Activated B cell treated with CpG ODN at 0.5 μM for 24 hours (primary cell): ENCODE measurements around the gene FRMD3. TPM values are rescaled to one million over a fixed set of nuclear protein-coding genes. Genes with fewer than 3 reads are reported as not detected.

Experiments used
- ATAC-seq: fragments of 200-7000 bp; cut with Tn5 transposase; one replicate; pipeline ENCODE4 v1.10.0; 2021; ENCODE audit warnings: low read depth, mild to moderate bottlenecking, moderate library complexity
- CTCF ChIA-PET: fragments of 350-600 bp; sonication (Branson Sonifier 250); formaldehyde crosslinking; loops from one replicate; lab custom pipeline; 2021; ENCODE audit warnings: antibody characterized with exemption; lab: Charles Lee
- POLR2A ChIA-PET: fragments of 350-600 bp; sonication (Branson Sonifier 250); formaldehyde crosslinking; loops from one replicate; lab custom pipeline; 2021; ENCODE audit warnings: antibody characterized with exemption; lab: Charles Lee
- DNase-seq: peaks from one replicate; pipeline ENCODE4 v3.0.0; 2022
- H3K27ac Mint-ChIP-seq: one replicate; pipeline ENCODE4 v1.8.0; 2020; ENCODE audit warnings: mixed read lengths
- H3K27me3 Mint-ChIP-seq: one replicate; pipeline ENCODE4 v1.8.0; 2021; ENCODE audit warnings: mixed read lengths
- H3K36me3 Mint-ChIP-seq: one replicate; pipeline ENCODE4 v1.8.0; 2021; ENCODE audit warnings: low read depth, mixed read lengths
- H3K4me1 Mint-ChIP-seq: one replicate; pipeline ENCODE4 v1.8.0; 2021; ENCODE audit warnings: mixed read lengths
- H3K4me3 Mint-ChIP-seq: one replicate; pipeline ENCODE4 v1.8.0; 2020; ENCODE audit warnings: mild to moderate bottlenecking, mixed read lengths
- H3K9me3 Mint-ChIP-seq: one replicate; pipeline ENCODE4 v1.8.0; 2020; ENCODE audit warnings: mixed read lengths
- intact Hi-C: fragments of 100-400 bp; cut with micrococcal nuclease; formaldehyde crosslinking; loops from one replicate; pipeline ENCODE4 v1.15.1; 2024
- total RNA-seq: library from RNA; stranded (reverse); gene quantifications from 2 replicates; pipeline ENCODE4 v1.2.3, GENCODE V29; 2022
- TF ChIP-seq, protein P1 (sequence below): fragments of 200-600 bp; IDR thresholded peaks from one replicate; pipeline ENCODE4 v1.8.0; 2022; ENCODE audit warnings: antibody characterized with exemption, mild to moderate bottlenecking

The FRMD3 gene
- total RNA-seq, 1 donor from 2014 or later = 0.91 TPM

DNA sequence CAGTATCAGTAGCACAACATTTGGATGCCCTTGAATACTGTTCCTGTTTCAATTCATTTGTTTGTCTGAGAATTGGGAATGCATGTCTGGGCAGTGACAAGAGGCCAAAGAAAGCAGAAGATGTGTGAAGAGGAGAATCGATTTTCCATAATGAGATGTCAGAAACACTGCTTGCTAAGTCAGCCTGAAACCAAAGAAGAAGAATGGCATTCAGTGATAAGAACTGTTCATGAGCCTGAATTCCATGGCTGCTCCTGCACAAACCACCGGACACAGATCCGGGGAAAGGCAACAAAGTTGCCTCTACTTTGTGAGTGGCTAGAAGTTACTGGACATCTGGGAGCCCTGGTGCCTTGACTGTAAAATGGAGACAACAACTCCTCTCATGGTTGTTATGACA, 268.1 kb downstream of the FRMD3 start:
- TF ChIP-seq, protein P1, sequence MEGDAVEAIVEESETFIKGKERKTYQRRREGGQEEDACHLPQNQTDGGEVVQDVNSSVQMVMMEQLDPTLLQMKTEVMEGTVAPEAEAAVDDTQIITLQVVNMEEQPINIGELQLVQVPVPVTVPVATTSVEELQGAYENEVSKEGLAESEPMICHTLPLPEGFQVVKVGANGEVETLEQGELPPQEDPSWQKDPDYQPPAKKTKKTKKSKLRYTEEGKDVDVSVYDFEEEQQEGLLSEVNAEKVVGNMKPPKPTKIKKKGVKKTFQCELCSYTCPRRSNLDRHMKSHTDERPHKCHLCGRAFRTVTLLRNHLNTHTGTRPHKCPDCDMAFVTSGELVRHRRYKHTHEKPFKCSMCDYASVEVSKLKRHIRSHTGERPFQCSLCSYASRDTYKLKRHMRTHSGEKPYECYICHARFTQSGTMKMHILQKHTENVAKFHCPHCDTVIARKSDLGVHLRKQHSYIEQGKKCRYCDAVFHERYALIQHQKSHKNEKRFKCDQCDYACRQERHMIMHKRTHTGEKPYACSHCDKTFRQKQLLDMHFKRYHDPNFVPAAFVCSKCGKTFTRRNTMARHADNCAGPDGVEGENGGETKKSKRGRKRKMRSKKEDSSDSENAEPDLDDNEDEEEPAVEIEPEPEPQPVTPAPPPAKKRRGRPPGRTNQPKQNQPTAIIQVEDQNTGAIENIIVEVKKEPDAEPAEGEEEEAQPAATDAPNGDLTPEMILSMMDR = no peak
- H3K36me3 Mint-ChIP-seq = no peaks in the 10 kb centered on the region
- H3K4me3 Mint-ChIP-seq = no peak overlapping the region
- ChIA-PET CTCF (no interaction called here), POLR2A (no interaction called here)
- no peaks in the 10 kb centered on the region for H3K4me1 Mint-ChIP-seq
- no peaks in the 10 kb centered on the region for H3K27me3 Mint-ChIP-seq
- ATAC-seq (no peak), DNase-seq (no peak)
- intact Hi-C loops = no loop called here
- no peaks in the 10 kb centered on the region for H3K9me3 Mint-ChIP-seq
- H3K27ac Mint-ChIP-seq = no peak overlapping the region

DNA sequence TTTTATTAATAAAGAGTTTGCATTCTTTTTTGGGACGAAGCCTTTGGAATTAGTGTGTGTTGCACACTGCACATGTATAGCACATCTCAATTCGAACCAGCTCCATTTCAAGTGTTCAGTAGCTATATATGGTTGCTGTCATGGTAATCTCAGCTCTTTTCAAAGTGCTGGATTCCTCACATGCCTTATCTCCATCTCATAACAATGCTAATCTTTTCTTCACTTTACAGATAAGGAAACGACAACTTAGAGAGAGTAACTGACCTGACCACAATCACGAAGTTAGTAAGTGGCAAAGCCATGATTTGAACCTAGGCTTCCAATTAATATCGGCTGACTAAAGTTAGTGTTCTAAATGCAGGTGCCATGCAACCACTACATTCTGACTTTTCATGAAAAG, 270.5 kb downstream of the FRMD3 start:
- no peaks in the 10 kb centered on the region for H3K36me3 Mint-ChIP-seq

DNA sequence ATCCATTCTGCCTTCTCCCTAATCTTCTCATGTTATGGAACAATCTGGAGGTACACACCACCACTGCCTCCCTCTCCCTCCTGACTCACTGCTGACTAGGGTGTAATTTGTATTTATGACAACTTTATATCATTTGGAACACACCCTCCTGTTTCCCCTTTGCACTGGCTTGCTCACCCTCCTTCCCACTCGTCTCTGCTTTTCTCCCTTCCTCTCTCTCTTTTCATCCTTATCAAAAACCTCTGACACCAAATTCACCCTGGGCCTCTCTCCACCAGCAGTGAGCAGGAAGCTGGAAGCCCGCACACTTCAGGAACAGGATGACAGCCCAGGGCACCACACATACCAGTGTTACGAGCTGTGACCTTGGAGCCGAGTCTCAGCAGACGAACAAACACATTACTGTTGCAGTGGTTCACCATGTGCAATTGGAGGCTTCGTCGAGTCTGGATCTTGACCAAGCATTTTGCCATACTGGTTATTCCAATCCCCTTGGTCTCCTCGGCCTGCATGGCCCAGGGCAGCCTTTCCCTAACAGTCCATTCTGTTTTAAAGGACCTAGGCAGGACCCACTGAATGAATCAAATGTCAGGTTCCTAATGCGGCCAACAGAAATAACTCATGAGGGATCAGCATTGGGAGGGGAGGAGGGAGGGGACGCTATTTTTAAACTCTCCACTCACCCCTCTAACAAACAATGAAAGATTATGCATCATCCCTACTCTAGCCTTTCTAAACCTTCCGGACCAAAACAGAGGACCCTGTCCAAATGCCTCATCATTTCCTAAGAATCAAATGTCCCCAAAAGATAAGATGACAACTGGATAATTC, 271.3 kb downstream of the FRMD3 start:
- TF ChIP-seq, protein P1 = no peak
- Mint-ChIP-seq H3K36me3 (no peaks in the 10 kb centered on the region), H3K27ac (no peak overlapping the region), H3K4me3 (no peak overlapping the region), H3K9me3 (no peaks in the 10 kb centered on the region), H3K27me3 (no peaks in the 10 kb centered on the region), H3K4me1 (no peaks in the 10 kb centered on the region)
- ChIA-PET POLR2A (no interaction called here), CTCF (no interaction called here)
- ATAC-seq (no peak), DNase-seq (no peak)
- intact Hi-C loops = no loop called here

More for the DNA sequence above, 270.5 kb downstream of the FRMD3 start:
- TF ChIP-seq, protein P1 = no peak
- POLR2A ChIA-PET = no interaction called here
- CTCF ChIA-PET = no interaction called here
- Mint-ChIP-seq H3K27me3 (no peaks in the 10 kb centered on the region), H3K4me3 (no peak overlapping the region), H3K9me3 (no peaks in the 10 kb centered on the region), H3K4me1 (no peaks in the 10 kb centered on the region), H3K27ac (no peak overlapping the region)
- DNase-seq (no peak), ATAC-seq (no peak)
- intact Hi-C loops = no loop called here

DNA sequence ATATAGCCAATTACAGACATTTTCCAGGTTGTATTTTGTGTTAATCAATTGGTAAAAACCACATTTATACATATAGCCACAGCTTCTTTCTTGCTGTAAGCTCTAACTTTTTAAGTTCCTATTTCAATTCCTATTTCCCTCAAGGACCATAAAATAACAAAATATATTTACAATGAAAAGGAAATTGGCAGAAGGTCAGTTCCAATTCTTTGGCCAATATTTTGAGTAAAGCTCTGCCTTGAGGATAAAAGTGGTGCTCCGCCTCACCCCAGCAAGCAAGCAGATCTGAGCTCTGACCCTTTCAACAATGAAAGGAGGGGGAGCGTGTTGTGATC, 271.9 kb downstream of the FRMD3 start:
- no peak for DNase-seq
- TF ChIP-seq, protein P1 = no peak
- no peaks in the 10 kb centered on the region for H3K27me3 Mint-ChIP-seq
- no peaks in the 10 kb centered on the region for H3K4me1 Mint-ChIP-seq
- H3K4me3 Mint-ChIP-seq = no peak overlapping the region
- H3K9me3 Mint-ChIP-seq = no peaks in the 10 kb centered on the region
- no peak for ATAC-seq
- intact Hi-C loops = no loop called here
- H3K36me3 Mint-ChIP-seq = no peaks in the 10 kb centered on the region
- ChIA-PET CTCF (no interaction called here), POLR2A (no interaction called here)
- no peak overlapping the region for H3K27ac Mint-ChIP-seq

DNA sequence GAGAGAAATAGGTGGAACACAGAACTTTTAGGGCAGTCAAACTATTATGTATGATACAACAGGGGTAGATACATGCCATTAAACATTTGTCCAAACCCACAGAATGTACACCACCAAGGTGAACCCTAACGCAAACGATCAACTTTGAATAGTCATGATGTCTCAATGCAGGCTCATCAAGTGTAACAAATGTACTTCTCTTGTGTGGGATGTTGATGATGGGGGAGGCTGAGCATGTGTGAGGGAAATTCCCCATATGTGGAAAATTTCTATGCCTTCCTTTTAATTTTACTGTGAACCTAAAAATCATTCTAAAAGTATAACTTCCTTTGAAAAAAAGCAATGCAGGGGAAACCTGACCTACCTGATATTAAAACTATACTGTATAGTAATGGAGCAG, 273.9 kb downstream of the FRMD3 start:
- Mint-ChIP-seq H3K27ac (no peak overlapping the region), H3K36me3 (no peaks in the 10 kb centered on the region), H3K4me1 (no peaks in the 10 kb centered on the region), H3K27me3 (no peaks in the 10 kb centered on the region), H3K4me3 (no peak overlapping the region), H3K9me3 (no peaks in the 10 kb centered on the region)
- intact Hi-C loops = no loop called here
- TF ChIP-seq, protein P1 = no peak
- ATAC-seq (no peak), DNase-seq (no peak)
- ChIA-PET CTCF (no interaction called here), POLR2A (no interaction called here)
